Heart right ventricle (tissue), 16 donors: ENCODE measurements around the gene TBC1D20. TPM values are rescaled to one million over a fixed set of nuclear protein-coding genes. Genes with fewer than 3 reads are reported as not detected.
A peak's percentile ranks its signal among the peaks of the same experiment; 100 is the strongest.
"Not testable (repeated sequence)": the region's sequence is repeated elsewhere in the genome, so short reads cannot be mapped to it uniquely, and the experiment has no call there.

Source experiments
- ATAC-seq, 8 donors: fragments of 200-7000 bp; cut with Tn5 transposase; one replicate each; pipeline ENCODE4 v1.9.1; 2020; ENCODE audit warnings: mild to moderate bottlenecking in 8 of 8, moderate library complexity in 8 of 8, moderate number of reproducible peaks in 1 of 8
- DNase-seq, 2 donors: peaks; one replicate each; pipeline ENCODE4 v3.0.0-alpha.2; 2020
- H3K27ac ChIP-seq, 10 donors: fragments of 200-600 bp; sonication (generic) in 2 of 10; one replicate each; pipeline versions ENCODE4 v1.5.0 to v1.8.0; 2020 to 2022; ENCODE audit warnings: mild to moderate bottlenecking in 3 of 10
- H3K27me3 ChIP-seq, 7 donors: fragments of 200-600 bp; one replicate each; pipeline ENCODE4 v1.8.0; 2021 to 2022; ENCODE audit warnings: mild to moderate bottlenecking in 2 of 7
- H3K36me3 ChIP-seq, 9 donors: fragments of 200-600 bp; sonication (generic) in 1 of 9; one replicate each; pipeline versions ENCODE4 v1.5.0 to v1.8.0; 2020 to 2022; ENCODE audit warnings: mild to moderate bottlenecking in 2 of 9
- H3K4me1 ChIP-seq, 9 donors: fragments of 200-600 bp; sonication (generic) in 1 of 9; one replicate each; pipeline versions ENCODE4 v1.5.0 to v1.8.0; 2020 to 2022; ENCODE audit warnings: mild to moderate bottlenecking in 4 of 9
- H3K4me3 ChIP-seq, 10 donors: fragments of 200-600 bp; sonication (generic) in 2 of 10; one replicate each; pipeline versions ENCODE4 v1.5.0 to v1.8.0; 2020 to 2022; ENCODE audit warnings: mild to moderate bottlenecking in 7 of 10, moderate library complexity in 2 of 10
- H3K9me3 ChIP-seq, 11 donors: fragments of 200-600 bp in 10 of 11; sonication (generic) in 2 of 11; one replicate each; pipeline versions ENCODE4 v1.5.0 to v1.8.0; 2013 to 2022; ENCODE audit warnings: mild to moderate bottlenecking in 2 of 11, control low read depth in 1 of 11, moderate library complexity in 1 of 11
- CTCF ChIP-seq, 9 donors: fragments of 200-600 bp; sonication (generic) in 2 of 9; IDR thresholded peaks; one replicate each; pipeline versions ENCODE4 v1.5.0 to v1.8.0; 2021 to 2022; ENCODE audit warnings: antibody characterized with exemption in 9 of 9, mild to moderate bottlenecking in 5 of 9, moderate library complexity in 1 of 9
- WGBS, 2 donors: extraction: QIAGEN DNeasy Blood & Tissue Kit; methylation state at CpG; one replicate each; pipeline ENCODE4 v1.1.7; 2013; ENCODE audit warnings: inconsistent platforms in 1 of 2; 5-methylcytosine and 5-hydroxymethylcytosine counted together
- intact Hi-C, 10 donors: fragments of 100-400 bp; cut with DNase I; formaldehyde crosslinking; loops; one replicate each; pipeline versions ENCODE4 v1.11.1 to v1.14.2; 2022
- polyA plus RNA-seq, 2 donors: library from polyadenylated mRNA; stranded (reverse); fragments of 200-250 nt; gene quantifications; one replicate each; pipeline ENCODE4 v1.2.3, GENCODE V29; 2013
- total RNA-seq, 10 donors: library from RNA; stranded (reverse); fragmentation: NEBNext Ultra II Directional in 3 of 10; extraction: Animal tissue kit (Norgen Biotek cat#: 25700) in 3 of 10; gene quantifications; one replicate each; pipeline versions ENCODE4 v1.2.1 to v1.2.4, GENCODE V29; 2021 to 2023
- donor health status: Arrhythmogenic right ventricular cardiomyopathy.
- donor health status: ischemic (EF 13 %, LVEDD 7.1; RV severe dilation, severe dysfunction).
- donor health status: healthy with polysubstance abuse.
- donor health status: DM: no; HTN: yes; CAD: no.
- donor health status: DM: no; HTN: no; CAD: no.
- donor health status: ischemic (EF 25% LVEDD 6.9; RV normal size, moderate dysfunction).
- donor health status: ischemic (EF 25% LVEDD 5.7; RV mildly dilated, moderate dysfunction).
- donor health status: healthy.
- donor health status: DM: yes; HTN: yes; CAD: no.
- donor health status: Ischemic cardiomyopathy.
- donor health status: ischemic (EF 35%, LVEDD 5.7; RV mildly dilated, moderate dysfunction).
- donor health status: nonischemic (EF 11% LVEDD 7.7; RV severe dilation, severe dysfunction).
- donor health status: DM: yes; HTN: yes; CAD: no.
- donor health status: PGD.
- donor health status: ischemic (EF 29% LVEDD 5.4; RV normal size, mild dysfunction).
- donor health status: nonischemic (EF 23%, LVEDD 6.1; RV moderate dilation, normal function).

Gene TBC1D20
- total and polyA plus RNA-seq, 12 donors: 12.9 to 28.2 (median 22.9) TPM

- DNase-seq (no peak), ATAC-seq (peak in 6 of 8 donors; percentile 17 to 58 (median 28))
- H3K4me1 ChIP-seq: peaks cover 0 to 13% (median 3%) of the 10 kb centered on the region in 9 donors
- no peaks in the 10 kb centered on the region for H3K27me3 ChIP-seq
- H3K27ac ChIP-seq: no peak overlapping the region
- TF ChIP-seq CTCF (IDR thresholded peaks at IDR 0.05): no peak
- 81 to 86% methylated on average over 8 of the region's 8 CpGs for WGBS, 2 donors
- H3K36me3 ChIP-seq: peaks cover 0 to 58% (median 23%) of the 10 kb centered on the region in 9 donors
- no peaks in the 10 kb centered on the region for H3K9me3 ChIP-seq
- intact Hi-C loops: loop anchor here in 8 of 10 donors (1.0 to 10.0 kb wide), 7 partner anchors 71 to 257 kb away; partner anchors contain the start of gene RBCK1 (in 3 of the 8)
- no peak overlapping the region for H3K4me3 ChIP-seq
Measured at GRCh38 chr20:478010-478948, 15.9 kb upstream of the TBC1D20 start.

GRCh38 chr20:476561-477249 is 14.4 kb upstream of the TBC1D20 start:
- not testable (repeated sequence) for DNase-seq, H3K9me3 ChIP-seq, ATAC-seq, H3K4me3 ChIP-seq, H3K4me1 ChIP-seq, H3K27me3 ChIP-seq
- Histone ChIP-seq H3K27ac (peak overlapping the region in 1 of 10 donors; percentile 2), H3K36me3 (peaks cover 0 to 43% (median 9%) of the 10 kb centered on the region in 9 donors)
- WGBS, 2 donors: 88 to 98% methylated on average over 6 of the region's 6 CpGs
- intact Hi-C loops: loop anchor here in 7 of 10 donors (5.0 to 10.0 kb wide), 5 partner anchors 69 to 258 kb away; partner anchors contain the start of gene RBCK1 (in 3 of the 7)

- 84 to 88% methylated on average over 6 of the region's 6 CpGs for WGBS, 2 donors
- ATAC-seq: peak in 1 of 8 donors; percentile 15
Measured at GRCh38 chr20:475463-476357, 13.4 kb upstream of the TBC1D20 start.

More at GRCh38 chr20:475463-476357, 13.4 kb upstream of the TBC1D20 start:
- intact Hi-C loops: loop anchor here in 7 of 10 donors (5.0 to 10.0 kb wide), 5 partner anchors 68 to 259 kb away; partner anchors contain the start of gene RBCK1 (in 3 of the 7)
- Histone ChIP-seq H3K27me3 (no peaks in the 10 kb centered on the region), H3K36me3 (peaks cover 0 to 33% (median 6%) of the 10 kb centered on the region in 9 donors), H3K4me1 (peaks cover 0 to 9% (median 0%) of the 10 kb centered on the region in 9 donors), H3K4me3 (no peak overlapping the region), H3K27ac (peak overlapping the region in 1 of 10 donors; percentile 2), H3K9me3 (peaks cover 0 to under 1% (median 0%) of the 10 kb centered on the region in 11 donors)
- no peak for DNase-seq
- TF ChIP-seq CTCF (IDR thresholded peaks at IDR 0.05): no peak
